HG03045 (cell line): Measurements from ENCODE around the gene AK9.

Source experiments
- ATAC-seq: cut with Tn5 transposase; IDR thresholded peaks from one replicate; pipeline ENCODE4 v1.9.1; 2021; ENCODE audit warnings: mild to moderate bottlenecking, moderate library complexity; ENCODE audit not compliant: unreplicated experiment

The AK9 gene

DNA sequence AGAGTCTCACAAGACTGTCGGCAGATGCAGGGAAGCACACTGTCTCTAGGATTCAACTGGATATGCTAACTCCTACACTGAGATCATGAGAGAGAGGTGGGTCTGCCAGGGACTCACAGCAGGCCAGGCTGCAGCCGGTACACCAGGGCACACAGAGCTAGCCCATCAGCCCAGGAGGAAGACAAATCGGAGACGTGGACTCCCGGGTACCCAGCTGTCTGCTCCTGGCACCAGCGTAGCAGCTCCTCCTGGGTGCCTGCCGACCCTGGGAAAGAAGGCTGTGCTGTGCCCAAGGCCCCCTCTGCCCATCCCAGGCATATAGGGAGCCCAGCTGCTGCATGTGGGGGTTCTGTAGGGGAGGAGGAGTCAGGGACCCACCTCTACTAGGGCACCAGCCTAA is 242.4 kb downstream of the AK9 start:
- ATAC-seq: no peak

DNA sequence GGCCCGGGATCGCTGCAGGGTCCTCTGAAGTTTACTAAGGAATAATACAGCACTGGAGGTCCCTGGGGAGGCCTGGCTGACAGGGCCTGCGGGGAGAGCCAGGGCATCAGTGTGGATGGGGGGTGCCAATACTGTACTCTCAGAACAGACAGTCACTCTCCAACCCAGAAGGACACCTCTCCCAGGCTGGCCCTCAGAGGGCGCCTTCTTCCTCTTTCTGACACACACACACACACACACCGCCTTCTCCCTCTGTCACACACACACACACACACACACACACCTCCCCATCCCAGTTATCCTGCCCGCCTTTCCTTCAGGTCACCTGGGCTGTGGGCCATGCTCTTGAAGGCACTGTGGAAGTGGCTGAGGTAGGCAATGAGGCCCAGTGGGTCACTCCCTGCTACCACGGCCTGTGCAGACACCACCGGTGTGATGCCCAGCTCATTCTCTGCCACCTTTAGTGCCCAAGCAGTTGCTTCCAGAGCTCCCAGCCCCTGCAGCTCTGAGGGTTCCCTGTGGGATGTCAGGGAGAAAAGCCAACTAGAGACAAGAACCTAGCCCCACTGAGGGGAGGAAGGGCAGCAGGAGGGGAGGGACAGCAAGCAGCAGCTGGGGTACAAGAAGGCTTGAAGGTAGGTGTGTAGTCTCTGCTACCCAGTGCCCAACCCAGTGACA is 243.0 kb downstream of the AK9 start:
- ATAC-seq: no peak

DNA sequence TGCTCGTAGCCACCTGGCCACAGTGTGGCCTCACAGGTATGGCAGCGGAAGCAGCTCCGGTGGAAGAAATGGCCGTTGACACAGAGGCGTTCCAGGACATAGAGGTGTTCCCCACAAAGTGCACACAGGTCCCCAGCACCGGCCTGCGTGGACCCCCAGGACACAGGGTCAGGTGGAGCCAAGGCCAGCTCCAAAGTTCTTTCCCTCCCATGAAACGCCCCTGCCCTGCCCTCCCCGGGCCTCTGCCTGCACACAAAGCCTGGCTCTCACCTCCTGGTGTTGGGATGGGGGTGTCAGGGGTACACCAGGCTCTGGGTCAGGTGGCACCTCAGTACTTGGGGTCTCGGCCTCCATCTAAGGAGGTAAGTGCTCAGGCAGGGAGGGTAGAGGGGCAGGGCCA is 243.9 kb downstream of the AK9 start:
- ATAC-seq: no peak

DNA sequence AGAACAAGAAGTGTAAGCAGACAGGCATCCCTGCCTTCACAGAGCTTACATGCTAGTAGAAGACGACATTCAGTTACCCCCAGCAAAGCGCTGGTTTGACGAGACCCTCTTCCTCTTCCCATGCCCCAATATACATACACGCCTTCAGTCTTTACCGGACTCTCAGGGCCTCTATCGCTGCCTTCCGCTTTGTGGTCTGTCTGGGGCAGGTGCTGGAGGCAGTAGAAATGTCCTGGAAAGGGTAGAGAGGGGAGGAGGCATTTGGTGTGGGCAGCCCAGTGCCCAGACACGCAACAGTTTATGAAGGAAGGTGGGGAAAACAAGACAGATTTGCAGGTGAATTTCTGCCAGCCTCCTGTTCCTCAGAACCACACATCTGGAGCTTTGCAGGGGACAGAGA is 244.5 kb downstream of the AK9 start:
- no peak for ATAC-seq

DNA sequence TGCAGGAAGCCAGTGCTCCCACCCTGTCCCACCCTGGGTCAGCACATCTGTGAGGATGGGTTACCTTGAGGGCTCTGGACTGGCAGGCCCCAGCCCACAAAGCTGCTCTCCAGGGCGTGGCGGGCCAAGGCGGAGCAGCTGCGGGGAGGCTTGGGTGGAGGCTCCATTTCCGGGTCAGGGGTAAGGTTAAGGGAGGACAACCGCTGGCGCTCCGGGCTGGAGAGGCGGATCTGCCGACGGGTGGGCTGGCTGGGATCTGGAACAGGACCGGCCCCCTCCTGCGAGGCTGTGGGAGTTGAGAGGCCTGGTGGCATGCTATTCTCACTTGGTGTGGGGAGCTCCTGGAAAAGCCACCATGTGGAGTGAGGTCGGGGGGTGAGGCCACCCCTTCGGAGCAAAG is 244.9 kb downstream of the AK9 start:
- no peak for ATAC-seq

DNA sequence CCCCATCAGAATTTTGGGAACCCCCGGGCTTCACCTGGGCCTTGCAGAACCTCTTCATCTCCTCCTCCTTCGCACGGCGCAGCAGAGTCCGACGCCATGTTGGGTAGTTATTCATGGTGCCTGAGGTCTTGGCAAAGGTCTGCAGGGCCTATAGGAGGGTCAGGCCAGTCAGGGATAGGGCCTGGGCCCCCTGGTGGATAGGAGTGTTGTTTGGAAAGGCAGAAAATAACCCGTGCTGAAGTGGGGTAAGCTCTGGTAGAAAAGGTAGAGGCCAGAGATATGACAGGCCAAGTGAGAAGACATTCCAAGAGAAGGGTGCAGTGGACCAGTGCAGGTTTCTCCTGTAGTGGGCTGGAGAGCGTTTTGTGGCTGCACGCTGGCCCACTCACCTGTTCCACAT is 245.6 kb downstream of the AK9 start:
- ATAC-seq: no peak

DNA sequence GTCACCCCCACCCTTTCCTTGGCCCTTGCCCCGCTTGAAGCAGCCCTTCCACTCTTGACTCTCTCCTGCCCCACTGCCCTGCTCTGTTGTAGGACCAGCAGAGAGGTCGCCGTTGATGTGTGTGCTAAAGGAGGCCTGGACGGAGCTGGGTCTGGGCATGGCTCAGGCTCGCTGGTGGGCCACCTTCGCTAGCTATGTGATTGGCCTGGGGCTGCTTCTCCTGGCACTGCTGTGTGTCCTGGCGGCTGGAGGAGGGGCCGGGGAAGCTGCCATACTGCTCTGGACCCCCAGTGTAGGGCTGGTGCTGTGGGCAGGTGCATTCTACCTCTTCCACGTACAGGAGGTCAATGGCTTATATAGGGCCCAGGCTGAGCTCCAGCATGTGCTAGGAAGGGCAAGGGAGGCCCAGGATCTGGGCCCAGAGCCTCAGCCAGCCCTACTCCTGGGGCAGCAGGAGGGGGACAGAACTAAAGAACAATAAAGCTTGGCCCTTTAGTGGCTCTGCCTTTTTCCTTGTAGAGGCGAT is 247.5 kb downstream of the AK9 start:
- no peak for ATAC-seq
